Activated CD4-positive, CD25-positive, alpha-beta regulatory T cell treated with anti-CD3 and anti-CD28 coated beads, Interleukin-2, amount 50 U/mL, for 24 hours (primary cell): Measurements from ENCODE around the gene THTPA.
A peak's percentile ranks its signal among the peaks of the same experiment; 100 is the strongest.
"Not testable (repeated sequence)": the region's sequence is repeated elsewhere in the genome, so short reads cannot be mapped to it uniquely, and the experiment has no call there.

ENCODE experiments used
- ATAC-seq, 2 donors: fragments of 150-1000 bp; cut with Tn5 transposase; one replicate each; pipeline ENCODE4 v1.10.0; 2021; ENCODE audit warnings: mild to moderate bottlenecking in 1 of 2, moderate library complexity in 1 of 2

THTPA gene

DNA sequence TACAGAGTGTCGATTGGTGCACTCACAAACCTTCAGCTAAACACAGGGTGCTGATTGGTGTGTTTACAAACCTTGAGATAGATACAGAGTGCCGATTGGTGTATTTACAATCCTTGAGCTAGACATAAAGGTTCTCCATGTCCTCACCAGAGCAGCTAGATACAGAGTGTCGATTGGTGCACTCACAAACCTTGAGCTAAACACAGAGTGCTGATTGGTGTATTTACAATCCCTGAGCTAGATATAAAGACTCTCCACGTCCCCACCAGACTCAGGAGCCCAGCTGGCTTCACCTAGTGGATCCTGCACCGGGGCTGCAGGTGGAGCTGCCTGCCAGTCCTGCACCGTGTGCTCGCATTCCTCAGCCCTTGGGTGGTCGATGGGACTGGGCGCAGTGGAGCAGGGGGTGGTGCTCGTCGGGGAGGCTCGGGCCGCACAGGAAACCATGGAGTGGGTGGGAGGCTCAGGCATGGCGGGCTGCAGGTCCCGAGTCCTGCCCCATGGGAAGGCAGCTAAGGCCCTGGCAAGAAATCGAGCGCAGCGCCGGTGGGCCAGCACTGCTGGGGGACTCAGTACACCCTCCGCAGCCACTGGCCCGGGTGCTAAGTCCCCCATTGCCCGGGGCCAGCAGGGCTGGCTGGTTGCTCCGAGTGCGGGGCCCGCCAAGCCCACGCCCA, 28.6 kb downstream of the THTPA start:
- not testable (repeated sequence) for ATAC-seq

GRCh38 chr14:23588884-23589598, 33.0 kb downstream of the THTPA start:
- peak; percentile 84 to 89 for ATAC-seq

GRCh38 chr14:23589606-23590005, 33.5 kb downstream of the THTPA start:
- ATAC-seq, result no peak

- ATAC-seq, result no peak
These were observed 34.1 kb downstream of the THTPA start for GRCh38 chr14:23590198-23590597.

DNA sequence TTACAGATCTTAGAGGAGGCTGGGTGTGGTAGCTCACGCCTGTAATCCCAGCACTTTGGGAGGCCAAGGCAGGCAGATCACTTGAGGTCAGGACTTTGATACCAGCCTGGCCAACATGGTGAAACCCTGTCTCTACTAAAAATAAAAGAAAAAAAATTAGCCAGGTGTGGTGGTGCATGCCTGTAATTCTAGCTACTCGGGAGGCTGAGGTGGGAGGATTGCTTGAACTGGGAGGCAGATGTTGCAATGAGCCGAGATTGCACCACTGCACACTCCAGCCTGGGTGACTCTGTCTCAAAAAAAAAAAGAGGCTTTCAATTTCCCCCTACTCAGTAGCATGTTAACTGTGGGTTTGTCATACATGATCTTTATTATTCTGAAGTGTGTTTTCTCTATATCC, 38.1 kb downstream of the THTPA start:
- ATAC-seq, result not testable (repeated sequence)

DNA sequence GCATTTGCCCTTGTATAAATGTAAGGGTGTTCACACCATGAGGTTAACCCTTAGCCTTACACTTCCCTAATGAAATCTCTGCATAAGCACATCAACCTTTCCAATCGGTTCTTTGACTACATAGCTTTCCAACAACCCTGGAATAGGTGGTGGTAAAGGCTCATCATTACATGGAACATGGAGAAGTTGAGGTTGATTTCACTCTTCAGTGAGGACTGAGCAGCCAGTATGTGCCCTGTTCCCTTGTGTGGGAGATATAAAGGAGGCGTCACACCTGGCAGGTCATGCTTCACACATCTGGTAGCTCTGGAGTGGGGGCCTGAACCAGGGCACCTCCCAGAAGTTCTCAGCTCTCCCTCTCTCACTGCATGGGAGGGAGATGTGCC, 44.2 kb downstream of the THTPA start:
- ATAC-seq, result no peak

- ATAC-seq, result no peak
These were observed 44.7 kb downstream of the THTPA start for GRCh38 chr14:23600806-23601205.

- ATAC-seq, result no peak
These were observed 45.4 kb downstream of the THTPA start for GRCh38 chr14:23601424-23601823.

DNA sequence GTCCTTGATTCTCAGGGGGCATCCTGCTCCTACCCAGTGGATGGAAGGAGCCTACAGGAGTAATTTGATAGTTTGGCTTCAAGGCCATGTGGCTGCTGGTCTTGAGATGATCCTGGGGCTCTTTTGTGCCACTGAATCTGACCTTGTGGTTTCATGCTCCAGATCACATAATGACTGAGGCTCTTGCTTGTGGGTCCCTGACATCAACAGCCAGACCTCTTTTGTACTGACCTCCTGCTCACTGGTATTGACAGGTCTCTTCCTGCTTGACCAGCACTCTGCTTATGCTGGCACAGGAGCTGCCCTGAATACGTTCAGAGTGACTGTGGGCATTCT, 45.7 kb downstream of the THTPA start:
- ATAC-seq, result no peak

DNA sequence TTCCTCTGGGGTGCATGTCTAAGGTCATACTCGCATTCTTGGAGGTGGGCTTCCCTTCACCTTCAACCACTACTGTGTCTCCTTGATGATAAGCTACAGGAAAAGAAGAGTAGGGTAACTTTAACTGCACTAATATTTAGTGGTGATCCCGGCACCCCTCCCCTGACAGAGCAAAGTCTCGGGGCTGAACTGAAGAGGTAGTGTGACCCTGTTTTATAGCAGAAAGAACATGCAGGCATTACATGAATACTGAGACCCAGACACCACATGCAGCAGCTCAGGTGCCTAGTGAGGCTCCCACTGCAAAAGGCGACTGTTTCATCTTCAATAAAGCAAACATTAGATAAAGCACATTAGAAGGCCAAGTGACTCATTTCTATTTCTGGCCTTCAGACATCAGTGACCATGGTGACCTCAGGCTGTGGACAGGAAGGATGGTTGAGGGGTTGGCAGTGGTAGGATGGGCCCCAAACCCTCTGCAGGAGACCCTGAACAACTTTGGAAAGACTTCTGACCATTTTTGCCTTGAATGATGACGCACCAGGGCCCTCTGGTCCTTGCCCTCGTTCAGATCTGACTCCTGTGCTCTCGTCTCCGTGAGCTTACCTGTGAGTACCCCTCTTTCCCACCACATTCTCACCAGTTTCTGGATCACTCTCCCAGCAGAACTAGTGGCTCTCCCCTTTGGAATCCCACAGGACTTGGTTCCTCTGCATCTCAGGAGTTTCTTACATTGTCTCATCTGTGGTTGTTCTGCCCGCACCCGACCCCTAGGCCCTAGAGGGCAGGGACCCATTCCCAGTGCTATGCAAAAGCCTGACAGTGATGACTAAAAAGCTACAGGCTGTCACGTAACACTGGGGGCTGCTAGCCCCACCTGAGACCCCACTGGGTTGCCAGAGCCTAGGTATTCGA, 46.4 kb downstream of the THTPA start:
- ATAC-seq, result no peak

GRCh38 chr14:23603103-23603502, 47.0 kb downstream of the THTPA start:
- no peak for ATAC-seq

DNA sequence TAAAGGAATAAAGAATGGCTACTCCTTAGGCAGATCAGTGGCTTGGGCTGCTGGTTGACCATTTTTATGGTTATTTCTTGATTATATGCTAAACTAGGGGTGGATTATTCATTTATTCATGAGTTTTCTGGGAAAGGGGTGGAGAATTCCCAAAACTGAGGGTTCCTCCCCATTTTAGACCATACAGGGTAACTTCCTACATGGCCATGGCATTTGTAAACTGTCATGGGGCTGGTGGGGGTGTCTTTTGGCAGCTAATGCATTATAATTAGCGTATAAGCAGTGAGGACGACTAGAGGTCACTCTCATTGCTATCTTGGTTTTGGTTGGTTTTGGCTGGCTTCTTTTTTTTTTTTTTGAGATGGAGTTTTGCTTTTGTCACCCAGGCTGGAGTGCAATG, 48.1 kb downstream of the THTPA start:
- no peak for ATAC-seq

- ATAC-seq, result no peak
These were observed 48.7 kb downstream of the THTPA start for GRCh38 chr14:23604675-23605170.

DNA sequence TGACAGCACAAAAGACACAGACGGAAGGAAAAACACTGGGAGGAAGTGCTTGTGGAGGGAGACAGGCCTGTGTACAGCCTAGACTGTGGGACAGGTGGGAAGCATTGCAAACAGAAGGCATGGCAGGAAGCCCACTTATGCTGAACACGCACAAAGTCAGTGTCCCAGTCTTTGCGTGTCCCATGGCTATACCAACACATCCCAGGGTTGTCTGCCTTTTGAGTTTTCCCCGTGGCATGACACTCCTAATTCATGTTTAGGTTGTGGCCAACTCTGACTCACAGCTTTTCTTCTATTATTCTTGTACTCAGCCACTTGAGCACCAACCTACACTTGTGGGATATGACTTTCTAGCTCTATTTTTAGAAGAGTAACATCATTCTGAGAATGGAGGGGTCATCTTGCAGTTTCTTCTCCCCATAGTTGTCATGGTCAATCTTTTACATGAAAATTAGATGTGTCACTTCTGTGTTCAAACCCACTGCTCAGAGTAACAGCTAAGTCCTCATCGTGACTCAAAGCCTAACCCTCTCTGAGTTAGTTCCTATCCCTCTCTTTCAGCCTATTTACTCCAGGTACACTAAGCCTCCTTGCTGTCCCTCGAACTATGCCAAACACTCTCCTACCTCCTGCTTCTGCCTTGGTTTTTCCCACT, 50.0 kb downstream of the THTPA start:
- peak; percentile 87 to 91 for ATAC-seq

DNA sequence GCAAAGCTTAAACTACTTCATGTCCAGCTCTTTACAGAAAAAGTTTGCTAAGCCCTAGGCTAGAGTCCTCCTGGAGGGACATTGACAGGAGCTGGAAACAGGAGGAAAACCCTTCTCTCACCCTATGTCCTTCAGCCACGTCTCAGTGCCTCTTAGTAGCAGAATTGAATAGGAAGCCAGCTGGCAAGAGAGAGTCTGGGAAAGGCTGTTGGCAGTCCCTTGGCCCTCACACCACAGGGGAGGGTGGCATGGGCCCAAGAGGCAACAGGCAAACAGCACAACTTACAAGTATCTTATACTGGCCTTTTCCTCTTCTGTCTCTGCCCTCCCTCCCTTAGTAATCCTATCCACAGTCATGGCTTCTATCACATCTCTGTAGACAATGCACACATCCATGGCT, 52.4 kb downstream of the THTPA start:
- no peak for ATAC-seq

DNA sequence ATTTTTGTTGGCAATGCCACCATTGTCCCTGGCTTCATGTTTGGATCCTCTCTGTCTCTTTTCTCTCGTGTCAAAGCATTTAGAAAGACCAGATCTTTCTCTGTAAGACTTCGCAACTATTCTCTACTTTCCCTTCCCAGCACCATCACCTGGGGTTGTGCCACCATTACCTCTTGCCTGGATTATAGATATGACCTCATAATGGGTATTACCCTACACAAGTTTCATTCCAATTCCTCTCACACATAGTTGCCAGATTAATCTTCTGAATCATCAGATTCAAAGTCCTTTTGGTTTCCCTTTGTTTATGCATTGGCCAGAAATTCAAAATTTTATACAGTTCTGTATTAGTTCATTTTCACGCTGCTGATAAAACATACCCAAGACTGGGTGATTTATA, 52.9 kb downstream of the THTPA start:
- ATAC-seq, result peak in 1 of 2 donors; percentile 31

GRCh38 chr14:23609411-23610089, 53.5 kb downstream of the THTPA start:
- ATAC-seq, result not testable (repeated sequence)
